Cardiac fibroblast (primary cell): Measurements from ENCODE around the gene CT47A1.
"Not testable (repeated sequence)": the region's sequence is repeated elsewhere in the genome, so short reads cannot be mapped to it uniquely, and the experiment has no call there.

Experiments
- DNase-seq, 2 donors: peaks; one replicate each; pipeline versions ENCODE4 v3.0.0 to v3.0.0-alpha.2; 2010; ENCODE audit warnings: low read depth in 2 of 2
- H3K4me3 ChIP-seq, 2 donors: replicated peaks in 1 of 2; 1 replicate in 1 of 2; 2 replicates in 1 of 2; pipeline ENCODE4 v1.5.1; 2011; ENCODE audit warnings: low read depth in 2 of 2, low read length in 2 of 2, mild to moderate bottlenecking in 2 of 2, moderate library complexity in 1 of 2
- CTCF ChIP-seq: IDR thresholded peaks from one replicate; pipeline ENCODE4 v1.5.1; 2011; ENCODE audit warnings: low read depth, mild to moderate bottlenecking, low read length, inconsistent platforms

CT47A1 gene

GRCh38 chrX:120985660-120986059 lies at the start of gene CT47A1:
Gene CT47A1 (minus strand): TSS chrX:120985760. CDS start chrX:120985529, 231 bp downstream.
- H3K4me3 ChIP-seq, DNase-seq: not testable (repeated sequence)

GRCh38 chrX:121032531-121032930 lies 47.0 kb upstream of the CT47A1 start:
- no peak for TF ChIP-seq CTCF
- no peak overlapping the region for H3K4me3 ChIP-seq
- no peak for DNase-seq

GRCh38 chrX:121030083-121030482 lies 44.5 kb upstream of the CT47A1 start:
- DNase-seq: no peak
- no peak overlapping the region for H3K4me3 ChIP-seq
- no peak for TF ChIP-seq CTCF

GRCh38 chrX:121028419-121028818 lies 42.9 kb upstream of the CT47A1 start:
- H3K4me3 ChIP-seq: no peak overlapping the region
- DNase-seq: no peak
- TF ChIP-seq CTCF: no peak

GRCh38 chrX:121014826-121015225 lies 29.3 kb upstream of the CT47A1 start:
- H3K4me3 ChIP-seq: no peak overlapping the region
- no peak for DNase-seq
- no peak for TF ChIP-seq CTCF

- H3K4me3 ChIP-seq: no peak overlapping the region
- DNase-seq: no peak
- no peak for TF ChIP-seq CTCF
Measured at GRCh38 chrX:121013897-121014455, 28.4 kb upstream of the CT47A1 start.

GRCh38 chrX:121011254-121011653 lies 25.7 kb upstream of the CT47A1 start:
- no peak overlapping the region for H3K4me3 ChIP-seq
- no peak for DNase-seq
- no peak for TF ChIP-seq CTCF
